ENCODE results near the gene AKAP1. TPM values are rescaled to one million over a fixed set of nuclear protein-coding genes. Genes with fewer than 3 reads are reported as not detected.

The AKAP1 gene
- polyA plus RNA-seq, 1 of the 3 experiments (the other 2 are of a cell fraction): 36.3 TPM

- Histone ChIP-seq H3K27me3 (ENCODE audit: insufficient read depth) (no peaks in the 10 kb centered on the region), H3K36me3 (replicated peaks in 1 of 2; ENCODE audit: control insufficient read depth in 1 of 2, insufficient read depth in 2 of 2, low read length in 1 of 2) (no peaks in the 10 kb centered on the region), H3K79me2 (ENCODE audit: insufficient read depth) (0 out of 2 replicates have a peak, but pooled peaks cover 5% of the 10 kb centered on the region), H3K4me2 (no peak overlapping the region), H3K9me3 (no peaks in the 10 kb centered on the region), H3F3A (replicated peaks; ENCODE audit: insufficient read depth) (peaks cover 6% of the 10 kb centered on the region), H4K20me1 (ENCODE audit: insufficient read depth) (no peaks in the 10 kb centered on the region), H3K27ac (ENCODE audit: low read depth in 2 of 2, low read length in 1 of 2) (no peak overlapping the region), H2AFZ (ENCODE audit: low read depth) (no peak overlapping the region), H3K4me3 (ENCODE audit: low read depth in 2 of 2, low read length in 1 of 2) (no peak overlapping the region), H3K9ac (no peak overlapping the region), H3K9me2 (no peaks in the 10 kb centered on the region), H3K4me1 (ENCODE audit: control insufficient read depth in 1 of 2, insufficient read depth in 2 of 2, low read depth in 1 of 2, low read length in 1 of 2) (peaks cover 0 to 17% of the 10 kb centered on the region in 2 experiments; a peak in 2 of 4 replicates)
- POLR2A ChIA-PET: no interaction called here
- CTCF ChIA-PET: interaction anchor here (0.9 to 4.2 kb wide), 12 partner anchors 8 to 919 kb away, joined by 3 to 16 read pairs (median 3); partner anchors contain the start of gene SRSF1
- no peak for DNase-seq
- TF ChIP-seq TAF1 (IDR thresholded peaks at IDR 0.05; ENCODE audit: borderline replicate concordance, low read depth, low read length) (no peak), EZH2phosphoT487 (IDR thresholded peaks at IDR 0.05; ENCODE audit: borderline replicate concordance, low read depth) (no peak), PBX3 (IDR thresholded peaks at IDR 0.05) (no peak), GABPA (IDR thresholded peaks at IDR 0.05; ENCODE audit: low read depth) (no peak), FOSL2 (IDR thresholded peaks at IDR 0.05; ENCODE audit: borderline replicate concordance, low read depth) (no peak), SIN3A (IDR thresholded peaks at IDR 0.05; ENCODE audit: borderline replicate concordance, low read depth, low read length) (no peak), RAD21 (IDR thresholded peaks at IDR 0.05; ENCODE audit: low read length) (no peak), ELF1 (IDR thresholded peaks at IDR 0.05) (no peak), TEAD4 (IDR thresholded peaks at IDR 0.05; ENCODE audit: borderline replicate concordance, insufficient read depth) (no peak)
- WGBS (ENCODE audit: low lambda C conversion rate): 89% methylated on average over 1 of the region's 1 CpG
Measured at GRCh38 chr17:57088298-57088697, 3.3 kb downstream of the AKAP1 start.

DNA sequence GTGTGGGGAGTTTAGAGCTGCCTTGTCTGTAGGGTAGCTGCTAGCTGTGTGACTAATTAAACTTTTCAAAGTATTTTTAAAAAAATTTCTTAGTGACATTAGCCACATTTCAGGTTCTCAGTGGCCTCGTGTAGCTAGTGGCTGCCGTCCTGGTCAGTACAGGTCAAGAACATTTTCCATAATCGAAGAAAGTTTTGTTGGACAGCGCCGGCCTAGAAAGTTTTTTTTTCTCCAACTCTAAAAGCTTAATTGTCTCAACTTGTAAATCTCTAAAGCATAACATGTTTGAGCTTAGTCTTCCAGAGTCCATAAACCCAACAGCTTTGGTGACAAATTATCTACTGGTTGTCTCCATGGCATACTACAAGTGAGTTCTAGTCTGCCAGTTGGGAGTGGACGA lies 4.3 kb downstream of the AKAP1 start:
- Histone ChIP-seq H3K9ac (no peak overlapping the region), H3K9me3 (no peaks in the 10 kb centered on the region), H3K9me2 (no peaks in the 10 kb centered on the region), H4K20me1 (ENCODE audit: insufficient read depth) (no peaks in the 10 kb centered on the region), H3F3A (replicated peaks; ENCODE audit: insufficient read depth) (peaks cover 4% of the 10 kb centered on the region), H3K4me3 (ENCODE audit: low read depth in 2 of 2, low read length in 1 of 2) (no peak overlapping the region), H3K27me3 (ENCODE audit: insufficient read depth) (no peaks in the 10 kb centered on the region), H3K27ac (ENCODE audit: low read depth in 2 of 2, low read length in 1 of 2) (no peak overlapping the region), H3K79me2 (ENCODE audit: insufficient read depth) (0 out of 2 replicates have a peak, but pooled peaks cover 5% of the 10 kb centered on the region), H3K4me1 (ENCODE audit: control insufficient read depth in 1 of 2, insufficient read depth in 2 of 2, low read depth in 1 of 2, low read length in 1 of 2) (peaks cover 0 to 17% of the 10 kb centered on the region in 2 experiments; a peak in 2 of 4 replicates), H3K36me3 (replicated peaks in 1 of 2; ENCODE audit: control insufficient read depth in 1 of 2, insufficient read depth in 2 of 2, low read length in 1 of 2) (no peaks in the 10 kb centered on the region), H3K4me2 (no peak overlapping the region), H2AFZ (ENCODE audit: low read depth) (no peak overlapping the region)
- TF ChIP-seq RAD21 (IDR thresholded peaks at IDR 0.05; ENCODE audit: low read length) (no peak), FOSL2 (IDR thresholded peaks at IDR 0.05; ENCODE audit: borderline replicate concordance, low read depth) (no peak), ELF1 (IDR thresholded peaks at IDR 0.05) (no peak), USF2 (IDR thresholded peaks at IDR 0.05; ENCODE audit: borderline replicate concordance, low read depth, low read length) (no peak), MEF2A (IDR thresholded peaks at IDR 0.05; ENCODE audit: borderline replicate concordance, low read depth) (no peak), MXI1 (IDR thresholded peaks at IDR 0.05; ENCODE audit: low read depth, low read length) (no peak), IRF3 (IDR thresholded peaks at IDR 0.05; ENCODE audit: low read depth, low read length) (no peak), CHD2 (IDR thresholded peaks at IDR 0.05; ENCODE audit: low read length, partially characterized antibody) (no peak)
- TF ChIP-seq, protein P1, sequence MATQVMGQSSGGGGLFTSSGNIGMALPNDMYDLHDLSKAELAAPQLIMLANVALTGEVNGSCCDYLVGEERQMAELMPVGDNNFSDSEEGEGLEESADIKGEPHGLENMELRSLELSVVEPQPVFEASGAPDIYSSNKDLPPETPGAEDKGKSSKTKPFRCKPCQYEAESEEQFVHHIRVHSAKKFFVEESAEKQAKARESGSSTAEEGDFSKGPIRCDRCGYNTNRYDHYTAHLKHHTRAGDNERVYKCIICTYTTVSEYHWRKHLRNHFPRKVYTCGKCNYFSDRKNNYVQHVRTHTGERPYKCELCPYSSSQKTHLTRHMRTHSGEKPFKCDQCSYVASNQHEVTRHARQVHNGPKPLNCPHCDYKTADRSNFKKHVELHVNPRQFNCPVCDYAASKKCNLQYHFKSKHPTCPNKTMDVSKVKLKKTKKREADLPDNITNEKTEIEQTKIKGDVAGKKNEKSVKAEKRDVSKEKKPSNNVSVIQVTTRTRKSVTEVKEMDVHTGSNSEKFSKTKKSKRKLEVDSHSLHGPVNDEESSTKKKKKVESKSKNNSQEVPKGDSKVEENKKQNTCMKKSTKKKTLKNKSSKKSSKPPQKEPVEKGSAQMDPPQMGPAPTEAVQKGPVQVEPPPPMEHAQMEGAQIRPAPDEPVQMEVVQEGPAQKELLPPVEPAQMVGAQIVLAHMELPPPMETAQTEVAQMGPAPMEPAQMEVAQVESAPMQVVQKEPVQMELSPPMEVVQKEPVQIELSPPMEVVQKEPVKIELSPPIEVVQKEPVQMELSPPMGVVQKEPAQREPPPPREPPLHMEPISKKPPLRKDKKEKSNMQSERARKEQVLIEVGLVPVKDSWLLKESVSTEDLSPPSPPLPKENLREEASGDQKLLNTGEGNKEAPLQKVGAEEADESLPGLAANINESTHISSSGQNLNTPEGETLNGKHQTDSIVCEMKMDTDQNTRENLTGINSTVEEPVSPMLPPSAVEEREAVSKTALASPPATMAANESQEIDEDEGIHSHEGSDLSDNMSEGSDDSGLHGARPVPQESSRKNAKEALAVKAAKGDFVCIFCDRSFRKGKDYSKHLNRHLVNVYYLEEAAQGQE (IDR thresholded peaks at IDR 0.05; ENCODE audit: low read depth, low read length): peak; percentile 77
- DNase-seq: no peak
- ChIA-PET CTCF (interaction anchor here (0.6 to 3.2 kb wide), 8 partner anchors 8 to 744 kb away, joined by 3 to 16 read pairs (median 4); no protein-coding TSS in a partner anchor), POLR2A (no interaction called here)
- 92% methylated on average over 6 of the region's 6 CpGs for WGBS (ENCODE audit: low lambda C conversion rate)

Measured in SK-N-SH (cell line).